Heart left ventricle (tissue), 16 donors: ENCODE measurements around the gene DYNLL1. TPM values are rescaled to one million over a fixed set of nuclear protein-coding genes. Genes with fewer than 3 reads are reported as not detected.
A peak's percentile ranks its signal among the peaks of the same experiment; 100 is the strongest.

Experiments used
- ATAC-seq, 4 donors: fragments of 200-7000 bp; cut with Tn5 transposase; one replicate each; pipeline ENCODE4 v1.9.1; 2020 to 2022; ENCODE audit warnings: moderate library complexity in 4 of 4, mild to moderate bottlenecking in 3 of 4, moderate number of reproducible peaks in 1 of 4
- DNase-seq, 5 donors: peaks; one replicate each; pipeline ENCODE4 v3.0.0-alpha.2; 2020
- H3K27ac ChIP-seq, 12 donors: fragments of 200-600 bp; sonication (generic) in 4 of 12; one replicate each; pipeline versions ENCODE4 v1.5.0 to v1.8.0; 2016 to 2022; ENCODE audit warnings: mild to moderate bottlenecking in 2 of 12
- H3K27me3 ChIP-seq, 9 donors: fragments of 200-600 bp; sonication (generic) in 2 of 9; one replicate each; pipeline versions ENCODE4 v1.5.1 to v1.8.0; 2016 to 2022; ENCODE audit warnings: mild to moderate bottlenecking in 3 of 9
- H3K36me3 ChIP-seq, 9 donors: fragments of 200-600 bp; sonication (generic) in 2 of 9; one replicate each; pipeline versions ENCODE4 v1.5.0 to v1.8.0; 2018 to 2022; ENCODE audit warnings: mild to moderate bottlenecking in 2 of 9
- H3K4me1 ChIP-seq, 12 donors: fragments of 200-600 bp; sonication (generic) in 4 of 12; one replicate each; pipeline versions ENCODE4 v1.5.0 to v1.8.0; 2016 to 2022; ENCODE audit warnings: mild to moderate bottlenecking in 3 of 12
- H3K4me3 ChIP-seq, 12 donors: fragments of 200-600 bp; sonication (generic) in 4 of 12; one replicate each; pipeline versions ENCODE4 v1.5.0 to v1.8.0; 2017 to 2022; ENCODE audit warnings: mild to moderate bottlenecking in 9 of 12, moderate library complexity in 4 of 12
- H3K9me3 ChIP-seq, 12 donors: fragments of 200-600 bp; sonication (generic) in 4 of 12; one replicate each; pipeline versions ENCODE4 v1.5.0 to v1.8.0; 2016 to 2022; ENCODE audit warnings: mild to moderate bottlenecking in 1 of 12
- POLR2A ChIP-seq, 2 donors: fragments of 450-650 bp; IDR thresholded peaks; one replicate each; pipeline ENCODE4 v1.6.1; 2017; ENCODE audit warnings: antibody characterized with exemption in 2 of 2, mild to moderate bottlenecking in 2 of 2, moderate library complexity in 2 of 2
- WGBS, 4 donors: extraction: QIAGEN DNeasy Blood & Tissue Kit in 2 of 4; methylation state at CpG; one replicate each; pipeline versions ENCODE4 v1.1.5 to v1.1.7; 2013 to 2018; 5-methylcytosine and 5-hydroxymethylcytosine counted together
- intact Hi-C, 10 donors: fragments of 100-400 bp; cut with DNase I; formaldehyde crosslinking; loops; one replicate each; pipeline versions ENCODE4 v1.11.1 to v1.14.2; 2022
- polyA plus RNA-seq, 2 donors: library from polyadenylated mRNA; stranded (reverse); fragments of 200-250 nt; gene quantifications; one replicate each; pipeline ENCODE4 v1.2.3, GENCODE V29; 2013
- total RNA-seq, 9 donors: library from RNA; depleted of rRNA in 2 of 9; stranded (reverse); fragments of >200 nt in 2 of 9; fragmentation: NEBNext Ultra II Directional in 3 of 9; extraction: Animal tissue kit (Norgen Biotek cat#: 25700) in 3 of 9; gene quantifications; one replicate each; pipeline versions ENCODE4 v1.1.0 to v1.2.4, GENCODE V29; 2016 to 2023
- TF ChIP-seq, protein P1 (sequence below), 12 donors: fragments of 200-600 bp; sonication (generic) in 4 of 12; IDR thresholded peaks; one replicate each; pipeline versions ENCODE4 v1.5.0 to v1.8.0; 2018 to 2022; ENCODE audit warnings: antibody characterized with exemption in 12 of 12, mild to moderate bottlenecking in 5 of 12
- donor health status: ischemic (EF 13 %, LVEDD 7.1; RV severe dilation, severe dysfunction).
- donor health status: healthy with polysubstance abuse.
- donor health status: DM: no; HTN: yes; CAD: no.
- donor health status: DM: no; HTN: no; CAD: no.
- donor health status: ischemic (EF 25% LVEDD 6.9; RV normal size, moderate dysfunction).
- donor health status: ischemic (EF 25% LVEDD 5.7; RV mildly dilated, moderate dysfunction).
- donor health status: healthy.
- donor health status: DM: yes; HTN: yes; CAD: no.
- donor health status: ischemic (EF 35%, LVEDD 5.7; RV mildly dilated, moderate dysfunction).
- donor health status: nonischemic (EF 11% LVEDD 7.7; RV severe dilation, severe dysfunction).
- donor health status: DM: yes; HTN: yes; CAD: no.
- donor health status: PGD.
- donor health status: ischemic (EF 29% LVEDD 5.4; RV normal size, mild dysfunction).
- donor health status: nonischemic (EF 23%, LVEDD 6.1; RV moderate dilation, normal function).

Gene DYNLL1
- total and polyA plus RNA-seq, 11 donors = 92.2 to 320 (median 148) TPM

GRCh38 chr12:120498870-120499515, 3.1 kb downstream of the DYNLL1 start:
- H3K36me3 ChIP-seq = peaks cover 0 to 64% (median 55%) of the 10 kb centered on the region in 9 donors
- no peak for DNase-seq
- H3K27me3 ChIP-seq = no peaks in the 10 kb centered on the region
- no peak for TF ChIP-seq POLR2A (IDR thresholded peaks at IDR 0.05)
- TF ChIP-seq, protein P1, sequence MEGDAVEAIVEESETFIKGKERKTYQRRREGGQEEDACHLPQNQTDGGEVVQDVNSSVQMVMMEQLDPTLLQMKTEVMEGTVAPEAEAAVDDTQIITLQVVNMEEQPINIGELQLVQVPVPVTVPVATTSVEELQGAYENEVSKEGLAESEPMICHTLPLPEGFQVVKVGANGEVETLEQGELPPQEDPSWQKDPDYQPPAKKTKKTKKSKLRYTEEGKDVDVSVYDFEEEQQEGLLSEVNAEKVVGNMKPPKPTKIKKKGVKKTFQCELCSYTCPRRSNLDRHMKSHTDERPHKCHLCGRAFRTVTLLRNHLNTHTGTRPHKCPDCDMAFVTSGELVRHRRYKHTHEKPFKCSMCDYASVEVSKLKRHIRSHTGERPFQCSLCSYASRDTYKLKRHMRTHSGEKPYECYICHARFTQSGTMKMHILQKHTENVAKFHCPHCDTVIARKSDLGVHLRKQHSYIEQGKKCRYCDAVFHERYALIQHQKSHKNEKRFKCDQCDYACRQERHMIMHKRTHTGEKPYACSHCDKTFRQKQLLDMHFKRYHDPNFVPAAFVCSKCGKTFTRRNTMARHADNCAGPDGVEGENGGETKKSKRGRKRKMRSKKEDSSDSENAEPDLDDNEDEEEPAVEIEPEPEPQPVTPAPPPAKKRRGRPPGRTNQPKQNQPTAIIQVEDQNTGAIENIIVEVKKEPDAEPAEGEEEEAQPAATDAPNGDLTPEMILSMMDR (IDR thresholded peaks at IDR 0.05) = no peak
- ATAC-seq = no peak
- peaks cover 0 to 27% (median 17%) of the 10 kb centered on the region in 12 donors for H3K4me1 ChIP-seq
- intact Hi-C loops = loop anchor here in 2 of 10 donors (5.0 kb wide), 3 partner anchors 33 to 52 kb away; partner anchors contain the start of genes GATC (in 1 of the 2), RNF10 (in 1 of the 2) and TRIAP1 (in 1 of the 2)
- H3K4me3 ChIP-seq = no peak overlapping the region
- H3K9me3 ChIP-seq = no peaks in the 10 kb centered on the region
- peak overlapping the region in 1 of 12 donors; percentile 92 for H3K27ac ChIP-seq
- WGBS, 4 donors = 78 to 90% (median 81%) methylated on average over 3 of the region's 3 CpGs

DNA sequence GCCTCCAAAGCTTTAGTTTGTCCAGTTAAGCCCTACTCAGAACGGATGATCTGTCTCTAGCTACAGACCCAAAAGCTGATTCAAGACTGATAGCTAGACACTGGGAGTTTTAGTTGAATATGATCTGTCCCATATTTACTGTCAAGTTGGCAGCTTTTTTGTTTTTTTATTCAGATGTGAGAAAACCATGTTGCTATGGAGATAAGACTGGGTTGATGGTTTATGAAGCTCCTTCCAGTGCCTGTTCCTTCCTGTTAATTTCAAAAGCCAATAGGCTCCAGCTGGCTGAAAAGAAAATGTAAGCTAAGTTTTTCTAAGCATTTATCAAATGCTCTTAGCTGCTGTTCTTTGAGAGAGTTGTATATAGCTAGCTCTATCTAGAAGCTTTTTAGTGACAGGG, 4.7 kb downstream of the DYNLL1 start:
- no peak overlapping the region for H3K4me3 ChIP-seq
- no peak overlapping the region for H3K27ac ChIP-seq
- peaks cover 0 to 80% (median 70%) of the 10 kb centered on the region in 9 donors for H3K36me3 ChIP-seq
- TF ChIP-seq, protein P1 (IDR thresholded peaks at IDR 0.05) = no peak
- TF ChIP-seq POLR2A (IDR thresholded peaks at IDR 0.05) = no peak
- intact Hi-C loops = no loop called here
- DNase-seq (no peak), ATAC-seq (no peak)
- no peaks in the 10 kb centered on the region for H3K27me3 ChIP-seq
- H3K9me3 ChIP-seq = no peaks in the 10 kb centered on the region
- peaks cover 0 to 21% (median 14%) of the 10 kb centered on the region in 12 donors for H3K4me1 ChIP-seq
- 87 to 100% (median 88%) methylated on average over 1 of the region's 1 CpG for WGBS, 4 donors

- H3K27me3 ChIP-seq = no peaks in the 10 kb centered on the region
- peaks cover 0 to 97% (median 80%) of the 10 kb centered on the region in 9 donors for H3K36me3 ChIP-seq
- ATAC-seq (no peak), DNase-seq (no peak)
- H3K27ac ChIP-seq = no peak overlapping the region
- no peaks in the 10 kb centered on the region for H3K9me3 ChIP-seq
- intact Hi-C loops = no loop called here
- TF ChIP-seq POLR2A (IDR thresholded peaks at IDR 0.05) = no peak
- TF ChIP-seq, protein P1 (IDR thresholded peaks at IDR 0.05) = no peak
- no peaks in the 10 kb centered on the region for H3K4me1 ChIP-seq
- no peak overlapping the region for H3K4me3 ChIP-seq
- WGBS, 4 donors = 75 to 84% (median 82%) methylated on average over 4 of the region's 4 CpGs
These were observed 8.7 kb downstream of the DYNLL1 start for GRCh38 chr12:120504587-120504986.

DNA sequence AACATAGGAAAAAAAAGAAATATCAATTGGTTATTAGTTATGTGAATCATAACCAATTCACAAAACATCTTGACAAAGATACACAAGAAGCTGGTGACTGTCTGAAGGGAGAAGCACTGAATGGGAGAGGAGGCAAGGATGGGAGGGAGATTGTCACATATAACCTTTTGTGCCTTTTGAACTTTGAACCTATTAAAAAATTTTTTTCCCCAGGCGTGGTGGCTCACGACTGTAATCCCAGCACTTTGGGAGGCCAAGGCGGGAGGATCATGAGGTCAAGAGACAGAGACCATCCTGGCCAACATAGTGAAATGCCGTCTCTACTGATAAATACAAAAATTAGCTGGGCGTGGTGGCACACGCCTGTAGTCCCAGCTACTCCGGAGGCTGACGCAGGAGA, 12.6 kb downstream of the DYNLL1 start:
- TF ChIP-seq, protein P1 (IDR thresholded peaks at IDR 0.05) = no peak
- TF ChIP-seq POLR2A (IDR thresholded peaks at IDR 0.05) = no peak
- Histone ChIP-seq H3K9me3 (no peaks in the 10 kb centered on the region), H3K4me3 (no peak overlapping the region), H3K36me3 (peaks cover 0 to 97% (median 90%) of the 10 kb centered on the region in 9 donors), H3K27ac (no peak overlapping the region), H3K4me1 (no peaks in the 10 kb centered on the region), H3K27me3 (no peaks in the 10 kb centered on the region)
- no peak for DNase-seq
- intact Hi-C loops = no loop called here
- no peak for ATAC-seq
- 95 to 97% (median 96%) methylated on average over 8 of the region's 8 CpGs for WGBS, 4 donors
